ENCODE data around the gene OR2AP1. TPM values are rescaled to one million over a fixed set of nuclear protein-coding genes. Genes with fewer than 3 reads are reported as not detected.
A peak's percentile ranks its signal among the peaks of the same experiment; 100 is the strongest.

The OR2AP1 gene
- total RNA-seq, 2 experiments from 2014 or later = not detected

GRCh38 chr12:55619354-55620138 lies 47.3 kb downstream of the OR2AP1 start:
- Mint-ChIP-seq H3K4me1 (no peaks in the 10 kb centered on the region), H3K27me3 (peaks cover 28% of the 10 kb centered on the region), H3K9me3 (ENCODE audit: low read depth) (peaks cover 14% of the 10 kb centered on the region), H3K36me3 (no peaks in the 10 kb centered on the region), H3K4me3 (no peak overlapping the region), H3K27ac (no peak overlapping the region)
- DNase-seq (peak; percentile 47), ATAC-seq (peak; percentile 87)
- CTCF ChIA-PET = interaction anchor here (0.8 to 2.1 kb wide), 4 partner anchors 8 to 433 kb away, joined by 3 to 7 read pairs (median 4); no protein-coding TSS in a partner anchor

- CTCF ChIA-PET = no interaction called here
- Mint-ChIP-seq H3K27ac (no peak overlapping the region), H3K4me1 (peaks cover 4% of the 10 kb centered on the region), H3K4me3 (no peak overlapping the region), H3K9me3 (ENCODE audit: low read depth) (no peaks in the 10 kb centered on the region), H3K27me3 (peaks cover 19% of the 10 kb centered on the region), H3K36me3 (no peaks in the 10 kb centered on the region)
- DNase-seq (peak; percentile 47), ATAC-seq (peak; percentile 35)
Measured at GRCh38 chr12:55624056-55624455, 51.8 kb downstream of the OR2AP1 start.

Other genes starting within 250 kb of the OR2AP1 start
- not detected for gene OR6C3, start 241.7 kb upstream of the OR2AP1 start, total RNA-seq
- gene OR6C75, start 209.5 kb upstream of the OR2AP1 start, total RNA-seq = not detected
- not detected for gene OR6C65, start 171.9 kb upstream of the OR2AP1 start, total RNA-seq
- not detected for gene OR6C76, start 146.2 kb upstream of the OR2AP1 start, total RNA-seq
- gene OR6C2, start 128.4 kb upstream of the OR2AP1 start, total RNA-seq = not detected
- not detected for gene OR6C70, start 102.3 kb upstream of the OR2AP1 start, total RNA-seq
- not detected for gene OR6C68, start 80.1 kb upstream of the OR2AP1 start, total RNA-seq
- gene OR6C4, start 22.9 kb upstream of the OR2AP1 start, total RNA-seq = not detected
- gene OR10P1, start 64.4 kb downstream of the OR2AP1 start, total RNA-seq = not detected
- 1 to 10 TPM; 3.7 to 4.4 TPM for gene ITGA7, start 135.4 kb downstream of the OR2AP1 start, total RNA-seq
- gene BLOC1S1, start 143.6 kb downstream of the OR2AP1 start, total RNA-seq = 100 to 1,000 TPM; 151 to 152 TPM
- gene RDH5, start 147.9 kb downstream of the OR2AP1 start, total RNA-seq = 10 to 100 TPM; 11.1 to 14.4 TPM
- 100 to 1,000 TPM; 222 to 288 TPM for gene CD63, start 156.5 kb downstream of the OR2AP1 start, total RNA-seq
- 10 to 100 TPM; 10.9 to 14.1 TPM for gene GDF11, start 170.7 kb downstream of the OR2AP1 start, total RNA-seq
- gene SARNP, start 245.3 kb downstream of the OR2AP1 start, total RNA-seq = 10 to 100 TPM; 96.8 to 98.6 TPM
- gene ORMDL2, start 245.6 kb downstream of the OR2AP1 start, total RNA-seq = 10 to 100 TPM; 45.8 to 57.2 TPM